GM21423 (cell line): ENCODE results near the gene ONECUT2.
A peak's percentile ranks its signal among the peaks of the same experiment; 100 is the strongest.
"Not testable (repeated sequence)": the region's sequence is repeated elsewhere in the genome, so short reads cannot be mapped to it uniquely, and the experiment has no call there.

Experiments used
- ATAC-seq: cut with Tn5 transposase; IDR thresholded peaks from one replicate; pipeline ENCODE4 v1.9.1; 2021; ENCODE audit warnings: mild to moderate bottlenecking, moderate library complexity; ENCODE audit not compliant: unreplicated experiment

ONECUT2 gene

DNA sequence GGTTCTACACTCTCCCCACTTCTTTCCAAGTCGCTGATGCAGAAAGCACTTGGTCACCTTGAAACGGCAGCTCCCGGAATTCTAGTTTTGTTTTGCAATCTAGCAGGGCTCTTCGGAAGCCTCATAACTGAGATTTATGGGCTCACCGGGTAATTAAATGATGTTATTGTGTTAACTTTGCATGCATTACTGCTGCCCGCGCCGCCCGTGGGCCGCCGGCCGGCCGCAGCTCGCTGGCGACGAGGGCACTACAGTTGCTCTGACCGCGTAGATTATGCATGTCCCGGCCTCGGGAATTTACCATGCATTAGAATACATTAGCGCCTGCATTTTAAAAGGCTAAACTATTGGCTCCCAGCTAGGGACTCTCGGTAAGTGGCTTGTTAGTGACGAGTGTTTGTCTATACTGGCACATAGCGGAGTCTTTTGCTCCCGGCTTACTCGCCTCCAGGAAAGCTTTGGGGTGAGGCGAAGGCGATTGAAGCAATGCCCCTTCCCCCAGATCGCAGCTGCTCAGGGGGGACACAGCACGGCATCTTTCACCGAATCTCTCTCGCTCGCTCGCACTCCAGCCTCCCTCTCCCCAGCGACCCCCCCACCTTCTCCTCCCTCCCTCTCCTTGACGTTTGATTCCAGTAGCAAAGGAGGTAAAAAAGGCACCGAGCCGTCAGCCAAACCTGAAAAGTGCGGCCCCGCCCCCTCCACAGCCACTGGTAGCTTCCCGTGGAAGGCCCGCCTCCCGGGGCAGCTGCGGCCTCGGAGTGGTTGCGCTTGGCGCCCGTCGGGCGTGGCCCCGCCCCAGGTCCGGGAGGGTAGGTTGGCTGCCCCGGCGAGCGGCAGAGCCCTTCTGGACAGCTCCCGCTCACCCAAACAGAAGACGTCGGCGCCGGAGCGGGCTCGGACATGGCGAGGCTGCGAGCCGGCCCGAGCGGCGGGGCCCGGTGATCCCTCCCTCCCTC is at the start of gene ONECUT2:
Gene ONECUT2, plus strand, starts transcription at position 839 of the 959 bp plus-strand sequence. CDS start 343 bp downstream, outside the sequence.
- ATAC-seq, result peak; percentile 89

DNA sequence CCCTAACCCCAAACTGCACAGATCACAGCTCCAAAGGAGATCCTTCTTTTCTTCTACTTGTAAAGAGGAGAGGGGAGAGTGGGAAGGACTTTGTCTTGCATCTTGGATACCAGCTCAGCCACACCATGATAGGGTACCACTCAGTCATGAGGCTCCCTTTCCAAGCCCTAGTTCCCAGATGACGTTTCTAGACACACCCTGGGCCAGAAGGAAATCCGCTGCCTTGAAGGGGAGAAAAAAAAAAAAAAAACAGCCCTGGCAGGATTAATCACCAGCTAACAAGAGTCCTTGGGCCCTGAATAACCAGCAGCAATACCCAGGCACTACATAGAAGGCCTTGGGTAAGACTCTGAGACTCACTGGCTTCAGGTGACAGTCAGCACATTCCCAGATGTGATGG is 45.9 kb upstream of the ONECUT2 start:
- ATAC-seq, result no peak

GRCh38 chr18:57390044-57390443 is 45.1 kb upstream of the ONECUT2 start:
- no peak for ATAC-seq

DNA sequence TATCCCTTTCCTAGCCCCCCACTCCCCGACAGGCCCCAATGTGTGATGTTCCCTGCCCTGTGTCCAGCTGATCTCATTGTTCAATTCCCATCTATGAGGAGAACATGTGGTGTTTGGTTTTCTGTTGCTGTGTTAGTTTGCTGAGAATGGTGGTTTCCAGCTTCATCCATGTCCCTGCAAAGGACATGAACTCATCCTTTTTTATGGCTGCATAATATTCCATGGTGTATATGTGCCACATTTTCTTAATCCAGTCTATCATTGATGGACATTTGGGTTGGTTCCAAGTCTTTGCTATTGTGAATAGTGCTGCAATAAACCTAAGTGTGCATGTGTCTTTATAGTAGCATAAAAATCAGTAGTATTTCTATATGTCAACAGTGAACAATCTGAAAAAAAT is 40.4 kb upstream of the ONECUT2 start:
- not testable (repeated sequence) for ATAC-seq

DNA sequence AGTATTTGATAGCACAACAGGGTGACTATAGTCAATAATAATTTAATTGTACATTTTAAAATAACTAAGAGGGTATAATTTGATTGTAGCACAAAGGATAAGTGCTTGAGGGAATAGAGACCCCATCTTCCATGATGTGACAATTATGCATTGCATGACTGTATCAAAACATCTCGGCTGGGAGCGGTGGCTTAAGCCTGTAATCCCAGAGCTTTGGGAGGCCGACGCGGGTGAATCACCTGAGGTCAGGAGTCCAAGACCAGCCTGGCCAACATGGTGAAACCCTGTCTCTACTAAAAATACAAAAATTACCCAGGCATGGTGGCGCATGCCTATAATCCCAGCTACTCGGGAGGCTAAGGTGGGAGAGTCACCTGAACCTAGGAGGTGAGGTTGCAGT is 38.3 kb upstream of the ONECUT2 start:
- ATAC-seq, result not testable (repeated sequence)

DNA sequence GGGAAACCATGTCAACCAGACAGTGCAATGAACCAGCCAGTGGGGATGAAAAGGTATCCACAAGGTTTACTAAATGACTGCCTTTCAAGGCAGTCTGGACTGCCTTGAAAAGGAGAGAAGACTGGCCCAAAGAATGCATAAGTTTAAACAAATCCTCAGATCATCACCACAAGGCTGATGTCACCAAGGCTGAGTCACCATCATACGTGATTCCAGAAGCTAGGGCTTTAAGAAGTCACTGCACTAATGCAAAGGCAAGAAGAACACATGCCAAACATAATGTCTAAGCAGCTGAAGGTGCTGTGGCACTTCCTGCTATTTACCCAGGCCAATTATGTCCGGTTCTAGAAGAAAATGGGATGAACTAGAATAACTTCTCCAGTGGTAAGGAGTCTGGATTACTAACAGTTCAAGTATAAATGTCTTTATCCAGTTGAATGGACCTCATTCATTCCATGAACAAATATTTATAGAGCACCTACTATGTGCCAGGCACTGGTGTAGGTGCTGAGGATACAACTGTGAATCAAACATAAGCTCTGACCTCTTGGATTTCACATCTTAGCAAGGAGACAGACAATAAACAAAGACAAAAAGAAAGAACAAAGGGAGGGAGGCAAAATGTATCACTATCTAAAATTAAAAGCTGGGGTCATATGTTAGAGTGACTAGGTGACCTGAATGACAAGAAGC is 37.6 kb upstream of the ONECUT2 start:
- no peak for ATAC-seq

GRCh38 chr18:57404345-57404744 is 30.8 kb upstream of the ONECUT2 start:
- ATAC-seq, result no peak

GRCh38 chr18:57409650-57410049 is 25.5 kb upstream of the ONECUT2 start:
- ATAC-seq, result no peak

DNA sequence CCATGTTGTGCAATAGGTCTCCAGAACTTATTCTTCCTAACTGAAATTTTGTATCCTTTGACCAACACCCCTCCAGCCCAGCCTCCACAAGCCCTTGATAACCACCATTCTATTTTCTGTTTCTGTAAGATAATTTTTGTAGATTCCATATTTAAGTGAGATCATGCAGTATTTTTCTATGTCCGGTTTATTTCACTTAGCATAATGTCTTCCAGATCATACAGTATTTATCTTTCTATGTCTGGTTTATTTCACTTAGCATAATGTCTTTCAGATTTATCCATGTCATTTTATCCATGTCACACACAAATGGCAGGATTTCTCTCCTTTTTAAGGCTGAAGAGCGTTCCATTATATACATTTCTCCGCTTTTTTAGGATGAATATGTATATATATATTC is 24.4 kb upstream of the ONECUT2 start:
- no peak for ATAC-seq

DNA sequence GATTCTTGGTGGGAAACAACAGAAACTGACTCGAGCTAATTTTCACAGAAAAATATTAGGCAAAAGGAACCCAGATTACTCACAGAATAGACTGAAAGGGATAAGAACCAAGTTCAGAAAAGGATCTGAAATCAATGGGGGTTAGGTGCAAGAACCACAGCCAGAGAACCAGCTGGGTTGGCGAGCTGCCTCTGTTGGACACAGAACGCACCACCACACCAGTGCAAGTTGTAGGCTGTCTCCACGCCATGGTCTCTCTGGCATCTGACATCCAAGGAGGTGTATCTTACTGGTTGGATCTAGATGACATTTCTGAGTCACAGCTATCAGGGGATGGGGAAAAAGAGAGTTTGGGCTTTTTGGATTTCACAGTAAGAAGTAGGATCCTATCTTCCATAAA is 18.6 kb upstream of the ONECUT2 start:
- ATAC-seq, result no peak

- ATAC-seq, result no peak
Observed at GRCh38 chr18:57422313-57422872, 12.8 kb upstream of the ONECUT2 start.

DNA sequence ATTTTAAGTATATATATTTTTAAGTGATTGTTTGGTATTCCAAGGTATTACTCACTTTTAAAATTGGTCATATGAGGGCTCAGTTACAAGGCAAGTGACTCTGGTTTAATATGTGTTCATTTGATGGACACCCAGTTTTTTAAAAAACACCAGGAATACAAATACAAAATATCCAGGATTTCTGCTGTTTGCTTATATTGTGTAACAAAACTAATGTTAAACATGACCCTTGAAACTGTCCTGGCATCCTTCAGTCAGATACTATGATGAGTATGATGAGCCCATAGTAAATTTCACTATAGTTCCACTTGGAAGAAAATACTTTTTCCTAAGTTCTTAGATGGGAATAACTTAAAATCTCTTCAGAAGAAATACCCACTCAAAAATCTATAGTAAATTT is 11.4 kb upstream of the ONECUT2 start:
- no peak for ATAC-seq

DNA sequence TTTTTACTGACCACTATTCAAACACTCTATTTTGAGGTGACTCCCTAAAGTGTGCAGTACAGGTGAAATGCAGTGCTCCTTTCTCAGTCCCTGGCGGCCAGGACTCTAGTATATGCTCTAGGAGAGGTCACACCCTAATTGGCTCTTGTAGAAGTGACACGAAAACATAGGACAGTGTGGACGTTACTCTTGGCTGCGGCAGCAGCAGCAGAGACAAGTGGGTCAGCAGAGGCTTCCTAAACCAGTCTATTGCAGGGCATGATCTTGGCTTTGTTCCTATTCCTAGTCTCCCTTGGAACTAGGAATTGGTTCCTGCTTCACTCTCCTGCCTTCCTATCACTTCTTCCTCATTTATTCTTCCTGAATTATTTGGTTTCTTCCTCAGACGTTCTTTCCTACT is 10.1 kb upstream of the ONECUT2 start:
- ATAC-seq, result no peak

- ATAC-seq, result no peak
Observed at GRCh38 chr18:57426187-57426586, 9.0 kb upstream of the ONECUT2 start.

- ATAC-seq, result no peak
Observed at GRCh38 chr18:57427429-57428201, 7.6 kb upstream of the ONECUT2 start.

GRCh38 chr18:57428221-57429150 is 6.7 kb upstream of the ONECUT2 start:
- no peak for ATAC-seq

DNA sequence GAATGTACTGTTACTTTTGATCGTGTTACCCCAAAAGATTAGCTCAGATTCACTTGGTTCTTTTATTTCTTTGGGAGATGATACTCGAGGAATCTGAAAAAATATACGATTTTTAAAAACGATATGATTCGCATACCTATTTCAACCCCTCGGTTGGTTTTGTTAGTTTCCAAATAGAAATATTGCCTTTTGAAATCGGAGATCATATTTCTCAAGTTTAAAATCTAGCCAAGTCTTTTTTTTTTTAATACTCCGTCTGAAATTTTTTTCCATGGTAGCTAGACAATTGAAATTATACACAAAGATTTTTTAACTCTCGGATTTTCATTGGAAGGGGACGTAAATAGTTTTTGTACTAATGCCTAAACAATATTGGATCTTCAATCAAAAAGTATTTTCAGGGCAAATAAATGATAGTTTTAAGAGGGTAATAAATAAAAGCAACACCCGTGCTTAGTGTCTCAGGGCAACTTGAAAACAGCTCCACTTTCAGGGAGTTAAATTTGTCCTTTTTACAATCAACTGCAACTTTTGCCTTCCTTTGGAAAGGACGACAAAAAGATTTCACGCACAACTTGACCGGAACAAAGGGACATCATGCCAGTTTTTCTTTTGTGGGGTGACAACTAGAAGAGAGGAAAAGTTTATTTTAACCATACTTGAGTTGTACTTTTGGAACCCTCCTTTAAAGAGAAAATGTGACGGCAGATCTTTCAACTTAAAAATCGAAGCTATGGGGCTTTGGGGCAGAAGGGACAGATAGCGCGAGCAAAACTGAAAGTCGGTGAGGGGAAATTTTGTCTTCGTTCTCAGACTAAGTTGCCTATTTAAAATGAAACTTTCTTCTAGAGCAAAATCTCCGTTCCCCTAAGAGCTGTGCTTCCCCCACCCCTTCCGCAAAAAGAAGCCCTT is 5.8 kb upstream of the ONECUT2 start:
- no peak for ATAC-seq

GRCh38 chr18:57430079-57431001 is 4.8 kb upstream of the ONECUT2 start:
- no peak for ATAC-seq
